ENCODE measurements around the gene SERINC5. TPM values are rescaled to one million over a fixed set of nuclear protein-coding genes. Genes with fewer than 3 reads are reported as not detected.

The SERINC5 gene
- total and polyA plus RNA-seq, 8 donors = 36.7 to 80.7 (median 47.1) TPM

GRCh38 chr5:80249901-80250300 is 5.9 kb downstream of the SERINC5 start:
- peak in 1 of 4 donors; percentile 46 for DNase-seq
- Histone ChIP-seq H3K27me3 (no peaks in the 10 kb centered on the region), H3K4me1 (peaks cover 46 to 65% of the 10 kb centered on the region in 2 donors), H3K27ac (no peak overlapping the region), H3K9me3 (no peaks in the 10 kb centered on the region), H3K36me3 (no peaks in the 10 kb centered on the region), H3K4me3 (no peak overlapping the region)
- TF ChIP-seq CTCF (IDR thresholded peaks at IDR 0.05) = no peak
- no peak for ATAC-seq
- intact Hi-C loops (cut with DNase I) = no loop called here

- Histone ChIP-seq H3K27ac (no peak overlapping the region), H3K4me1 (peaks cover 33 to 50% of the 10 kb centered on the region in 2 donors), H3K27me3 (no peaks in the 10 kb centered on the region), H3K9me3 (peaks cover 0 to under 1% of the 10 kb centered on the region in 2 donors), H3K36me3 (no peaks in the 10 kb centered on the region), H3K4me3 (no peak overlapping the region)
- no peak for TF ChIP-seq CTCF (IDR thresholded peaks at IDR 0.05)
- DNase-seq (no peak), ATAC-seq (no peak)
- intact Hi-C loops (cut with DNase I) = no loop called here
These were observed 7.5 kb downstream of the SERINC5 start for GRCh38 chr5:80248378-80248777.

GRCh38 chr5:80246995-80247729 is 8.7 kb downstream of the SERINC5 start:
- H3K4me3 ChIP-seq = no peak overlapping the region
- ATAC-seq (peak; percentile 95), DNase-seq (peak in 2 of 4 donors; percentile 37 to 64)
- intact Hi-C loops (cut with DNase I) = no loop called here
- no peak for TF ChIP-seq CTCF (IDR thresholded peaks at IDR 0.05)
- H3K36me3 ChIP-seq = peaks cover 0 to 4% of the 10 kb centered on the region in 2 donors
- peaks cover 25 to 43% of the 10 kb centered on the region in 2 donors for H3K4me1 ChIP-seq
- no peaks in the 10 kb centered on the region for H3K27me3 ChIP-seq
- peaks cover 0 to 12% of the 10 kb centered on the region in 2 donors for H3K9me3 ChIP-seq
- H3K27ac ChIP-seq = peak overlapping the region; percentile 46 to 66

GRCh38 chr5:80246001-80246758 is 9.7 kb downstream of the SERINC5 start:
- H3K27me3 ChIP-seq = no peaks in the 10 kb centered on the region
- ATAC-seq (peak; percentile 42), DNase-seq (peak in 2 of 4 donors; percentile 90 to 92)
- H3K36me3 ChIP-seq = peaks cover 0 to 13% of the 10 kb centered on the region in 2 donors
- no peak for TF ChIP-seq CTCF (IDR thresholded peaks at IDR 0.05)
- intact Hi-C loops (cut with DNase I) = no loop called here
- peaks cover 24 to 39% of the 10 kb centered on the region in 2 donors for H3K4me1 ChIP-seq
- H3K27ac ChIP-seq = peak overlapping the region; percentile 46 to 66
- H3K9me3 ChIP-seq = peaks cover 0 to 14% of the 10 kb centered on the region in 2 donors
- H3K4me3 ChIP-seq = no peak overlapping the region

GRCh38 chr5:80243567-80243966 is 12.3 kb downstream of the SERINC5 start:
- intact Hi-C loops (cut with DNase I) = no loop called here
- DNase-seq = no peak
- peaks cover 45 to 49% of the 10 kb centered on the region in 2 donors for H3K4me1 ChIP-seq

More at GRCh38 chr5:80243567-80243966, 12.3 kb downstream of the SERINC5 start:
- TF ChIP-seq CTCF (IDR thresholded peaks at IDR 0.05) = no peak
- no peak for ATAC-seq
- Histone ChIP-seq H3K27me3 (no peaks in the 10 kb centered on the region), H3K9me3 (peaks cover 0 to 14% of the 10 kb centered on the region in 2 donors), H3K36me3 (peaks cover 0 to 15% of the 10 kb centered on the region in 2 donors), H3K27ac (no peak overlapping the region), H3K4me3 (no peak overlapping the region)

Data from left lung (tissue), 10 donors.